CD14-positive monocyte (primary cell): ENCODE results near the gene ZNF653. TPM values are rescaled to one million over a fixed set of nuclear protein-coding genes. Genes with fewer than 3 reads are reported as not detected.

Experiments
- DNase-seq, 3 donors: peaks; one replicate each; pipeline ENCODE4 v3.0.0-alpha.2; 2011 to 2022
- H2AFZ ChIP-seq: 2 replicates; pipeline ENCODE4 v1.6.0; 2012; ENCODE audit warnings: mild to moderate bottlenecking, low read depth, low read length, inconsistent platforms; ENCODE audit not compliant: insufficient read depth, poor library complexity, severe bottlenecking
- H3K27ac ChIP-seq, 2 donors: 1 replicate in 1 of 2; 2 replicates in 1 of 2; pipeline ENCODE4 v1.5.1; 2012 to 2013; ENCODE audit warnings: low read length in 2 of 2, control low read depth in 1 of 2, inconsistent platforms in 1 of 2, low read depth in 1 of 2, mild to moderate bottlenecking in 1 of 2
- H3K27me3 ChIP-seq, 2 donors: one replicate each; pipeline versions ENCODE4 v1.6.0 to v1.6.1; 2011 to 2013; ENCODE audit warnings: low read length in 2 of 2; ENCODE audit not compliant: control insufficient read depth in 2 of 2, insufficient read depth in 2 of 2
- H3K36me3 ChIP-seq, 2 donors: replicated peaks in 1 of 2; 1 replicate in 1 of 2; 2 replicates in 1 of 2; pipeline versions ENCODE4 v1.5.1 to v1.6.1; 2012 to 2013; ENCODE audit warnings: low read length in 2 of 2, control low read depth in 1 of 2, inconsistent platforms in 1 of 2, mild to moderate bottlenecking in 1 of 2; ENCODE audit not compliant: insufficient read depth in 2 of 2, control insufficient read depth in 1 of 2
- H3K4me1 ChIP-seq, 2 donors: 1 replicate in 1 of 2; 2 replicates in 1 of 2; pipeline versions ENCODE4 v1.5.1 to v1.6.1; 2012 to 2013; ENCODE audit warnings: low read length in 2 of 2, control low read depth in 1 of 2, inconsistent platforms in 1 of 2, mild to moderate bottlenecking in 1 of 2, moderate library complexity in 1 of 2; ENCODE audit not compliant: insufficient read depth in 2 of 2, control insufficient read depth in 1 of 2
- H3K4me2 ChIP-seq: replicated peaks from 2 replicates; pipeline ENCODE3; 2012; ENCODE audit warnings: low read length, moderate library complexity, mild to moderate bottlenecking; ENCODE audit not compliant: poor library complexity, severe bottlenecking; ENCODE audit errors: extremely low read depth
- H3K4me3 ChIP-seq, 3 experiments: fragments of 200-600 bp in 1 of 3; sonication (generic) in 1 of 3; replicated peaks in 1 of 3; 1 replicate in 2 of 3; 2 replicates in 1 of 3; pipeline ENCODE4 v1.5.1; 2011 to 2013; ENCODE audit warnings: low read length in 3 of 3, mild to moderate bottlenecking in 3 of 3, control low read depth in 2 of 3, low read depth in 2 of 3, inconsistent platforms in 1 of 3, moderate library complexity in 1 of 3
- H3K79me2 ChIP-seq: 2 replicates; pipeline ENCODE4 v1.6.0; 2012; ENCODE audit warnings: mild to moderate bottlenecking, control low read depth, inconsistent platforms, low read length, moderate library complexity; ENCODE audit not compliant: insufficient read depth
- H3K9ac ChIP-seq: 2 replicates; pipeline ENCODE4 v1.6.0; 2017; ENCODE audit warnings: low read length, mild to moderate bottlenecking; ENCODE audit not compliant: insufficient read depth, poor library complexity, severe bottlenecking
- H3K9me3 ChIP-seq, 2 donors: replicated peaks in 1 of 2; 1 replicate in 1 of 2; 2 replicates in 1 of 2; pipeline versions ENCODE4 v1.5.1 to v1.6.1; 2012 to 2013; ENCODE audit warnings: low read length in 2 of 2, control low read depth in 1 of 2; ENCODE audit not compliant: control insufficient read depth in 1 of 2, insufficient read depth in 1 of 2
- H4K20me1 ChIP-seq: 2 replicates; pipeline ENCODE4 v1.6.0; 2012; ENCODE audit warnings: mild to moderate bottlenecking, low read length, control low read depth, moderate library complexity; ENCODE audit not compliant: insufficient read depth
- H3K27ac Mint-ChIP-seq, 7 donors: one replicate each; pipeline ENCODE4 v1.8.0; 2020; ENCODE audit warnings: mild to moderate bottlenecking in 7 of 7, mixed read lengths in 7 of 7, moderate library complexity in 6 of 7, inconsistent platforms in 2 of 7
- H3K27me3 Mint-ChIP-seq, 3 donors: one replicate each; pipeline ENCODE4 v1.8.0; 2021 to 2022; ENCODE audit warnings: low read depth in 3 of 3, mild to moderate bottlenecking in 3 of 3, mixed read lengths in 3 of 3, moderate library complexity in 3 of 3, inconsistent platforms in 1 of 3
- H3K36me3 Mint-ChIP-seq, 2 donors: one replicate each; pipeline ENCODE4 v1.8.0; 2020; ENCODE audit warnings: mixed read lengths in 2 of 2, inconsistent platforms in 1 of 2, mild to moderate bottlenecking in 1 of 2
- H3K4me1 Mint-ChIP-seq: one replicate; pipeline ENCODE4 v1.8.0; 2020; ENCODE audit warnings: mild to moderate bottlenecking, mixed read lengths
- H3K4me3 Mint-ChIP-seq, 2 donors: one replicate each; pipeline ENCODE4 v1.8.0; 2020; ENCODE audit warnings: mild to moderate bottlenecking in 2 of 2, mixed read lengths in 2 of 2, moderate library complexity in 1 of 2
- H3K9me3 Mint-ChIP-seq, 7 donors: one replicate each; pipeline ENCODE4 v1.8.0; 2020 to 2022; ENCODE audit warnings: mixed read lengths in 7 of 7, mild to moderate bottlenecking in 6 of 7, moderate library complexity in 6 of 7, inconsistent platforms in 2 of 7
- CTCF ChIP-seq: fragments of 200-600 bp; IDR thresholded peaks from one replicate; pipeline ENCODE4 v1.8.0; 2022; ENCODE audit warnings: antibody characterized with exemption, mild to moderate bottlenecking
- WGBS: methylation state at CpG from one replicate; pipeline ENCODE4 v1.1.5; 2013; ENCODE audit warnings: missing lambda C conversion rate; ENCODE audit not compliant: insufficient coverage; 5-methylcytosine and 5-hydroxymethylcytosine counted together
- intact Hi-C, 2 donors: fragments of 100-400 bp; cut with micrococcal nuclease; formaldehyde crosslinking; loops; one replicate each; pipeline versions ENCODE4 v1.15.0 to v1.15.1; 2023
- polyA plus RNA-seq, 3 donors: library from polyadenylated mRNA; depleted of rRNA in 1 of 3; unstranded in 2 of 3; stranded (reverse) in 1 of 3; fragments of 300-500 nt in 2 of 3; fragments of >200 nt in 1 of 3; fragmentation: Illumina TruSeq in 2 of 3; gene quantifications; 1 replicate in 2 of 3; 2 replicates in 1 of 3; pipeline ENCODE4 v1.2.3, GENCODE V29; 2012 to 2021

ZNF653 gene
- polyA plus RNA-seq, 3 donors: 0.88 to 8.1 (median 1.2) TPM

GRCh38 chr19:11465600-11465999 lies 40.0 kb downstream of the ZNF653 start:
- H3K4me2 ChIP-seq: no peak overlapping the region
- H3K9ac ChIP-seq: no peak overlapping the region
- no peak overlapping the region for H3K4me3 ChIP-seq
- no peaks in the 10 kb centered on the region for H3K27me3 ChIP-seq
- no peaks in the 10 kb centered on the region for H3K36me3 Mint-ChIP-seq
- no peaks in the 10 kb centered on the region for H4K20me1 ChIP-seq
- DNase-seq: no peak
- no peaks in the 10 kb centered on the region for H3K36me3 ChIP-seq
- TF ChIP-seq CTCF: no peak
- H3K27ac ChIP-seq: no peak overlapping the region
- 44% methylated on average over 3 of the region's 8 CpGs for WGBS
- intact Hi-C loops: no loop called here
- H3K27ac Mint-ChIP-seq: no peak overlapping the region
- H3K4me1 Mint-ChIP-seq: no peaks in the 10 kb centered on the region
- no peaks in the 10 kb centered on the region for H3K79me2 ChIP-seq
- H3K4me1 ChIP-seq: no peaks in the 10 kb centered on the region
- H3K9me3 Mint-ChIP-seq: peaks cover 0 to 2% (median 0%) of the 10 kb centered on the region in 7 donors
- H2AFZ ChIP-seq: no peak overlapping the region
- H3K9me3 ChIP-seq: no peaks in the 10 kb centered on the region
- peaks cover 2 to 9% (median 7%) of the 10 kb centered on the region in 3 donors for H3K27me3 Mint-ChIP-seq
- H3K4me3 Mint-ChIP-seq: no peak overlapping the region

- peaks cover 2 to 11% (median 7%) of the 10 kb centered on the region in 3 donors for H3K27me3 Mint-ChIP-seq
- H3K36me3 ChIP-seq: no peaks in the 10 kb centered on the region
- intact Hi-C loops: no loop called here
- no peak overlapping the region for H3K4me3 Mint-ChIP-seq
- no peaks in the 10 kb centered on the region for H4K20me1 ChIP-seq
- no peak overlapping the region for H3K27ac Mint-ChIP-seq
- no peaks in the 10 kb centered on the region for H3K9me3 ChIP-seq
- H3K4me1 Mint-ChIP-seq: no peaks in the 10 kb centered on the region
- WGBS: 90% methylated on average over 9 of the region's 11 CpGs
- H3K27me3 ChIP-seq: no peaks in the 10 kb centered on the region
- no peak overlapping the region for H3K27ac ChIP-seq
- no peak overlapping the region for H3K4me2 ChIP-seq
- no peak for TF ChIP-seq CTCF
- H3K79me2 ChIP-seq: no peaks in the 10 kb centered on the region
- no peak overlapping the region for H3K4me3 ChIP-seq
- H3K9me3 Mint-ChIP-seq: peaks cover 0 to 5% (median 0%) of the 10 kb centered on the region in 7 donors
- H2AFZ ChIP-seq: no peak overlapping the region
- no peaks in the 10 kb centered on the region for H3K4me1 ChIP-seq
- no peak for DNase-seq
- no peaks in the 10 kb centered on the region for H3K36me3 Mint-ChIP-seq
- no peak overlapping the region for H3K9ac ChIP-seq
Observed at GRCh38 chr19:11464333-11465265, 41.0 kb downstream of the ZNF653 start.
